K562 (cell line): ENCODE data around the gene IBTK. TPM values are rescaled to one million over a fixed set of nuclear protein-coding genes. Genes with fewer than 3 reads are reported as not detected.

Experiments
- ATAC-seq: fragments of 200-7000 bp; cut with Tn5 transposase; 3 replicates; pipeline ENCODE4 v1.9.1; 2020; ENCODE audit warnings: moderate library complexity
- BruUV-seq: library from RNA; stranded (reverse); fragments of 400-500 nt; replicated peaks from 2 replicates; lab custom pipeline; 2021; lab: Mats Ljungman, UMichigan
- CTCF ChIA-PET: fragments of 300-600 bp; formaldehyde crosslinking; extraction: SDS; loops from one replicate; lab custom pipeline; 2021; ENCODE audit warnings: low intra/inter-chr PET ratio; lab: Yijun Ruan, JAX
- POLR2A ChIA-PET: fragments of 300-600, 350-650 bp; sonication (Branson Sonifier 250); formaldehyde crosslinking; extraction: SDS; loops from one replicate; lab custom pipeline; 2021; ENCODE audit warnings: antibody characterized with exemption, inconsistent platforms; lab: Yijun Ruan, JAX
- DNase-seq, 4 experiments: peaks; one replicate each; pipeline versions ENCODE4 v3.0.0 to v3.0.0-alpha.2; 2011 to 2018; ENCODE audit warnings: low spot score in 3 of 4, mixed read lengths in 3 of 4; ENCODE audit errors: extremely low read depth in 1 of 4
- FAIRE-seq: peaks from 2 replicates; lab custom pipeline; 2011; peaks lifted over from hg19 to GRCh38; lab: Jason Lieb, UNC
- H2AFZ ChIP-seq: 2 replicates; pipeline ENCODE4 v1.6.0; 2011; ENCODE audit warnings: low read depth, low read length, control low read depth, inconsistent platforms
- H3K27ac ChIP-seq: fragments of 200-600 bp; 3 replicates; pipeline ENCODE4 v1.8.0; 2011; ENCODE audit warnings: low read depth, mild to moderate bottlenecking, control low read depth, inconsistent platforms, low read length, moderate library complexity, mixed read lengths; ENCODE audit errors: extremely low read depth
- H3K27me3 ChIP-seq, 2 experiments: fragments of 300-600 bp in 1 of 2; 2 replicates in 1 of 2; 3 replicates in 1 of 2; pipeline versions ENCODE4 v1.6.0 to v1.8.0; 2011; ENCODE audit warnings: inconsistent platforms in 2 of 2, low read length in 2 of 2, mild to moderate bottlenecking in 1 of 2, mixed read lengths in 1 of 2, moderate library complexity in 1 of 2; ENCODE audit not compliant: control insufficient read depth in 2 of 2, insufficient read depth in 2 of 2
- H3K36me3 ChIP-seq: fragments of 300-600 bp; 3 replicates; pipeline ENCODE4 v1.8.0; 2011; ENCODE audit warnings: mild to moderate bottlenecking, low read length, inconsistent platforms; ENCODE audit not compliant: control insufficient read depth, insufficient read depth
- H3K4me1 ChIP-seq, 2 experiments: fragments of 200-600 bp in 1 of 2; replicated peaks in 1 of 2; 2 replicates in 1 of 2; 3 replicates in 1 of 2; pipeline versions ENCODE4 v1.5.1 to v1.8.0; 2011; ENCODE audit warnings: inconsistent platforms in 2 of 2, low read length in 2 of 2, mild to moderate bottlenecking in 1 of 2, mixed read lengths in 1 of 2, moderate library complexity in 1 of 2; ENCODE audit not compliant: control insufficient read depth in 2 of 2, insufficient read depth in 2 of 2
- H3K4me2 ChIP-seq: 2 replicates; pipeline ENCODE4 v1.6.1; 2011; ENCODE audit warnings: low read length, control low read depth, inconsistent platforms, mixed read lengths; ENCODE audit not compliant: insufficient read depth
- H3K4me3 ChIP-seq: fragments of 200-600 bp; sonication (generic), shearing (Covaris generic); 2 replicates; pipeline ENCODE4 v1.5.1; 2016; ENCODE audit warnings: control low read depth, inconsistent platforms
- H3K79me2 ChIP-seq: fragments of 200-600 bp; 3 replicates; pipeline ENCODE4 v1.8.0; 2011; ENCODE audit warnings: low read length, inconsistent platforms; ENCODE audit not compliant: control insufficient read depth, insufficient read depth
- H3K9ac ChIP-seq, 2 experiments: 2 replicates each; pipeline versions ENCODE4 v1.6.0 to v1.6.1; 2011; ENCODE audit warnings: low read depth in 2 of 2, low read length in 2 of 2, control low read depth in 1 of 2, inconsistent platforms in 1 of 2, mild to moderate bottlenecking in 1 of 2, mixed read lengths in 1 of 2; ENCODE audit not compliant: insufficient read depth in 1 of 2
- H3K9me1 ChIP-seq: one replicate; pipeline ENCODE4 v1.6.0; 2011; ENCODE audit warnings: inconsistent platforms, mild to moderate bottlenecking, low read length, moderate library complexity; ENCODE audit not compliant: control insufficient read depth, insufficient read depth
- H3K9me3 ChIP-seq: replicated peaks from 2 replicates; pipeline ENCODE4 v1.5.1; 2011; ENCODE audit warnings: low read depth, low read length, inconsistent platforms; ENCODE audit not compliant: control insufficient read depth, insufficient read depth
- H4K20me1 ChIP-seq: replicated peaks from 2 replicates; pipeline ENCODE4 v1.6.1; 2011; ENCODE audit warnings: low read length, inconsistent platforms, mixed read lengths; ENCODE audit not compliant: control insufficient read depth, insufficient read depth
- ARNT ChIP-seq, 2 experiments: fragments of 450-650 bp; IDR thresholded peaks; 2 replicates each; pipeline ENCODE4 v1.6.1; 2016; ENCODE audit warnings: mild to moderate bottlenecking in 1 of 2
- BCOR ChIP-seq: fragments of 450-650 bp; IDR thresholded peaks from 2 replicates; pipeline ENCODE4 v1.6.1; 2016
- FOXM1 ChIP-seq, 2 experiments: fragments of 450-650 bp in 1 of 2; sonication (generic) in 1 of 2; formaldehyde crosslinking in 1 of 2; IDR thresholded peaks; 2 replicates each; pipeline versions ENCODE4 v1.6.1 to v1.9.0; 2017 to 2022; ENCODE audit warnings: low read depth in 2 of 2, mild to moderate bottlenecking in 2 of 2, missing genetic modification reagents in 1 of 2, moderate library complexity in 1 of 2
- HDAC8 ChIP-seq: fragments of 450-650 bp; IDR thresholded peaks from 2 replicates; pipeline ENCODE4 v1.6.1; 2016; ENCODE audit warnings: mild to moderate bottlenecking, missing genetic modification characterization, moderate library complexity, missing compliant biosample characterization
- MYC ChIP-seq, 2 experiments: fragments of 250-450 bp in 1 of 2; sonication (Bioruptor Pico) in 1 of 2; IDR thresholded peaks; 2 replicates each; pipeline versions ENCODE4 v1.5.1 to v1.6.1; 2012 to 2021; ENCODE audit warnings: low read depth in 2 of 2, borderline replicate concordance in 1 of 2, improper control_type of control experiment in 1 of 2, low read length in 1 of 2, mild to moderate bottlenecking in 1 of 2, moderate library complexity in 1 of 2
- NFE2 ChIP-seq: IDR thresholded peaks from 2 replicates; pipeline ENCODE4 v1.6.1; 2014; ENCODE audit warnings: antibody characterized with exemption, low read depth
- PTRF ChIP-seq: fragments of 450-650 bp; IDR thresholded peaks from 2 replicates; pipeline ENCODE4 v1.6.1; 2016; ENCODE audit warnings: mild to moderate bottlenecking, missing genetic modification characterization, missing compliant biosample characterization
- SMC3 ChIP-seq: conservative IDR thresholded peaks from 2 replicates; pipeline ENCODE4 v1.6.1; 2011; ENCODE audit warnings: low read depth, low read length, improper control_type of control experiment; ENCODE audit not compliant: insufficient read depth
- TFAM ChIP-seq: fragments of 250-450 bp; sonication (Bioruptor Pico); conservative IDR thresholded peaks from 2 replicates; pipeline ENCODE4 v1.5.0; 2021; ENCODE audit warnings: mild to moderate bottlenecking, moderate library complexity
- U2AF1 ChIP-seq: fragments of 200-400 bp; formaldehyde crosslinking; optimal IDR thresholded peaks from 2 replicates; pipeline ENCODE3; 2017; ENCODE audit warnings: mild to moderate bottlenecking, low read depth, low read length, moderate library complexity
- XRCC4 ChIP-seq: IDR thresholded peaks from one replicate; pipeline ENCODE4 v1.6.1; 2011; ENCODE audit not compliant: insufficient read depth, insufficient read length; ENCODE audit errors: extremely low read depth
- ZKSCAN8 ChIP-seq: fragments of 200-800 bp; sonication (Bioruptor generic); IDR thresholded peaks from 2 replicates; pipeline ENCODE4 v1.6.1; 2016; ENCODE audit warnings: missing genetic modification characterization, missing compliant biosample characterization
- ZNF764 ChIP-seq: fragments of 250-450 bp; sonication (Bioruptor Pico); IDR thresholded peaks from 2 replicates; pipeline ENCODE4 v1.4.0; 2020; ENCODE audit warnings: low read depth, mild to moderate bottlenecking, moderate library complexity
- WGBS: fragments of 100-300 bp; shearing (Covaris generic); methylation state at CpG from one replicate; pipeline ENCODE4 v1.1.6; 2016; ENCODE audit warnings: low coverage, mixed read lengths; ENCODE audit not compliant: insufficient coverage; ENCODE audit errors: missing lambda C conversion rate; 5-methylcytosine and 5-hydroxymethylcytosine counted together
- in situ Hi-C: fragments of 300-500 bp; cut with MboI; formaldehyde crosslinking; loops from 4 replicates; pipeline ENCODE4 v1.15.0; 2018; ENCODE audit warnings: inconsistent platforms, mixed read lengths
- intact Hi-C: fragments of 100-400 bp; cut with micrococcal nuclease; formaldehyde crosslinking; loops from 2 replicates; pipeline ENCODE4 v1.14.2; 2022
- polyA plus RNA-seq, 8 experiments: library from polyadenylated mRNA; depleted of rRNA in 4 of 8; stranded (reverse) in 5 of 8; unstranded in 3 of 8; fragments of >200 nt; fragmentation: Nextera tagmentation in 2 of 8; fragmentation: Illumina TruSeq in 1 of 8; extraction: Ambion mirVana in 2 of 8; extraction: Trizol in 1 of 8; gene quantifications; 2 replicates each; pipeline versions ENCODE4 v1.2.1 to v1.2.3, GENCODE V29; 2011 to 2014; ENCODE audit warnings: inconsistent platforms in 1 of 8, missing spikeins in 1 of 8
- total RNA-seq, 7 experiments: library from RNA; depleted of rRNA in 6 of 7; stranded (reverse); fragments of >200 nt in 6 of 7; fragmentation: Illumina TruSeq in 2 of 7; extraction: Trizol in 2 of 7; gene quantifications; 2 replicates each; pipeline versions ENCODE4 v1.2.1 to v1.2.3, GENCODE V29; 2011 to 2021; ENCODE audit warnings: low replicate concordance in 1 of 7
- TF ChIP-seq, protein P1 (sequence below): fragments of 450-650 bp; formaldehyde crosslinking; IDR thresholded peaks from 2 replicates; pipeline ENCODE4 v1.4.0; 2022; ENCODE audit warnings: missing genetic modification characterization

Gene IBTK
- total and polyA plus RNA-seq, 9 of the 15 experiments (the other 6 are each of a cell fraction or from before 2014, with no cell fraction given), result 13.2 to 36.4 (median 21.8) TPM

DNA sequence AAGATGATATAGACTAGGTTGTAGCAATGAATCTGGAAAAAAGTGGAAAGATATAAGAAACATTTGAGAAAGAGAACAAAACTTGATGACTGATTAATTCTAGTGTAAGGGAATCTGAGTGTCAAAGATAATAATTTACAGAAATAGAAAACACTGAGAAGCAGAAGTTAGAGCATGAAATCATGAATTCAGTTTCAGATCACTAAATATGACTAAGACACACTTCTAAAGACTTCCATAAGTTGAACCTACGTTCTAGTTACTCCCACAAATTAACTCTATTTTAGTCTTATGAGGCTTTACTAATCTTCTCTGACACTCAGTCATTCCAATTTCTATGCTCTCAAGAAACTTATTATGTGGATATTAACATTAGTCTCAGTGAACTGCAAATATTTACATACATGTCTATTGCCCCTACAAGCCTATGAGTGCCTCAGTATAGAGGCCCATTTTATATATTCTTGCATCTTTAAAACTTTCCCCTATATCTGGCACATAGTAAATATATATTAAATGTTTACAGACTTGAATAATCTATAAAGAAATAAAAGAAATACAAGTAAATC lies 30.4 kb downstream of the IBTK start:
- no peaks in the 10 kb centered on the region for H4K20me1 ChIP-seq
- CTCF ChIA-PET, result no interaction called here
- no peak overlapping the region for H2AFZ ChIP-seq
- TF ChIP-seq, protein P1, sequence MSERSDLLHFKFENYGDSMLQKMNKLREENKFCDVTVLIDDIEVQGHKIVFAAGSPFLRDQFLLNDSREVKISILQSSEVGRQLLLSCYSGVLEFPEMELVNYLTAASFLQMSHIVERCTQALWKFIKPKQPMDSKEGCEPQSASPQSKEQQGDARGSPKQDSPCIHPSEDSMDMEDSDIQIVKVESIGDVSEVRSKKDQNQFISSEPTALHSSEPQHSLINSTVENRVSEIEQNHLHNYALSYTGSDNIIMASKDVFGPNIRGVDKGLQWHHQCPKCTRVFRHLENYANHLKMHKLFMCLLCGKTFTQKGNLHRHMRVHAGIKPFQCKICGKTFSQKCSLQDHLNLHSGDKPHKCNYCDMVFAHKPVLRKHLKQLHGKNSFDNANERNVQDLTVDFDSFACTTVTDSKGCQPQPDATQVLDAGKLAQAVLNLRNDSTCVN (CRISPR knock-in tag), result no peak
- TF ChIP-seq XRCC4, result no peak
- TF ChIP-seq MYC (IDR thresholded peaks at IDR 0.05; ENCODE audit: low read depth, low read length), result no peak
- no peak for TF ChIP-seq MYC (CRISPR knock-in tag; IDR thresholded peaks at IDR 0.05; ENCODE audit: borderline replicate concordance, low read depth)
- no peak for TF ChIP-seq TFAM (CRISPR knock-in tag)
- TF ChIP-seq HDAC8 (tag), result no peak
- TF ChIP-seq ZNF764 (CRISPR knock-in tag), result no peak
- no peak for TF ChIP-seq SMC3
- TF ChIP-seq U2AF1, result no peak
- no peak for TF ChIP-seq ZKSCAN8 (CRISPR knock-in tag)
- no peak for TF ChIP-seq FOXM1 (IDR thresholded peaks at IDR 0.05; ENCODE audit: low read depth)
- TF ChIP-seq FOXM1 (CRISPR knock-in tag; IDR thresholded peaks at IDR 0.05; ENCODE audit: low read depth), result no peak
- no peak for TF ChIP-seq NFE2
- TF ChIP-seq ARNT (IDR thresholded peaks at IDR 0.05), result no peak
- TF ChIP-seq PTRF, result no peak
- no peak for TF ChIP-seq BCOR
- intact Hi-C loops, result no loop called here
- H3K9ac ChIP-seq, result no peak overlapping the region
- no peaks in the 10 kb centered on the region for H3K9me1 ChIP-seq
- in situ Hi-C loops, result no loop called here
- no peak for FAIRE-seq
- BruUV-seq, result no TSS peak
- H3K36me3 ChIP-seq, result peaks cover 69% of the 10 kb centered on the region
- DNase-seq, result no peak
- H3K4me1 ChIP-seq, result no peaks in the 10 kb centered on the region
- no peak for ATAC-seq
- H3K27ac ChIP-seq, result no peak overlapping the region
- H3K27me3 ChIP-seq, result no peaks in the 10 kb centered on the region
- POLR2A ChIA-PET, result no interaction called here
- H3K4me3 ChIP-seq, result no peak overlapping the region
- H3K4me2 ChIP-seq, result no peak overlapping the region
- no peaks in the 10 kb centered on the region for H3K9me3 ChIP-seq
- WGBS, result 79% methylated on average over 1 of the region's 1 CpG
- no peaks in the 10 kb centered on the region for H3K79me2 ChIP-seq
